ENCODE results near the gene RASA3.

RASA3 gene

DNA sequence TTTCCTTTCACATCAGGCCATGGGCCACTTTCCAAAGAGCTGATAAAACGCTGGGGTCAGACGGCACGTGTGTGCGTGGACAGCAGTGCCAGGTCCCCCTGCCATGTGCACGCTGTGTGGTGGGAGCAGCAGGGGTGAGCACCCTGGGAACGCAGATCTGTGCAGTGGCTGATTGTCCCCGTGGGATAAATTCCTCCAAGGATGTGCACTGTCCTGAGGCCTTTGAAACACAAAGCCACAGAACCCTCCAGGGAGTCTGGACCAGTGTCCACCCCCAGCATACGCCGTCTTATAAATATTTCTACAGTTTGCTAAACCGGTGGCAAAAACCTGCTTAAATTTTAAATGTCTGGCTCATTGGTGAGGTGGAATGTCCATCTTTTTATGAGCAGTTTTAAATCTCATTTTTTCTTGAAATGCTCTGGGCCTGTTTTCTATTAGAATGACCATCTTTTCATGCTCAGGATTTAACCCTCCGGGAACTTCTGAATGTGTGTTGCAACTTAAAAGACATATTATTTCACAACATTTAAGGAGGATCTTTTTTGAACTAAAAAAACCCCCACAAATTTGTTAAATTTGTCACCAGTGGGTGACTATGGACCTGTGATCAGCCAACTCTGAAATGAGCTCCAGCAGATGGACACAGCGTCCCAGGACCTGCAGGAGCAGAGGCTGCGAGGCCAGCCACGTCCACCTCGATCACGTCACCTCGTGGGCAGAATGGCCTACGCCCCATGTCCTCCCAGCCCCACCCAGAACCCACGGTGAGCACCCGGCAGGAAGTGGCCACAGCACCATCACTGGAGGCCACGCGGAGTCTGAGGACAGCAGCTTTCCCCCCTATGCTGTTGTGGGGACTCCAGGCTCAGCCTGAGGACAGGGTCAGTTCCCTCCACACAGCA, 68.6 kb downstream of the RASA3 start:
- no peak for DNase-seq

DNA sequence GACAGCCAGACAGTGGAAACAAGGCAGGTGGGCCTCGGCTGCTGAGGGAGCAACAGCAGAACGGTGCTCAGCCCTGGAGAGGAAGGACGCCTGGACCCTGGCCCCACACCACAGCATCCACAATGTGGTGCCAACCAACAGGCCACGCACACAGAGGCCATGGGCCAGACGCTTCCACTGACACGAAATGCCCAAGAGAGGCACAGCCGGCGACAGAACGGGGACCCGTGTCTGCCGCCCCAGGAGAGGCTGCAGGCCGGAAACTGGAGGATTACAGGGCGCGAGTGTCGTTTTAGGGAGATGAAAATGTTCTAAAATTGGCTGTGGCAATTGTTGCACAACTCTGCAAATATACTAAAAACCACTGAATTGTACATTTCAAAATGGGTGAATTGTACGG, 69.7 kb downstream of the RASA3 start:
- no peak for DNase-seq

DNA sequence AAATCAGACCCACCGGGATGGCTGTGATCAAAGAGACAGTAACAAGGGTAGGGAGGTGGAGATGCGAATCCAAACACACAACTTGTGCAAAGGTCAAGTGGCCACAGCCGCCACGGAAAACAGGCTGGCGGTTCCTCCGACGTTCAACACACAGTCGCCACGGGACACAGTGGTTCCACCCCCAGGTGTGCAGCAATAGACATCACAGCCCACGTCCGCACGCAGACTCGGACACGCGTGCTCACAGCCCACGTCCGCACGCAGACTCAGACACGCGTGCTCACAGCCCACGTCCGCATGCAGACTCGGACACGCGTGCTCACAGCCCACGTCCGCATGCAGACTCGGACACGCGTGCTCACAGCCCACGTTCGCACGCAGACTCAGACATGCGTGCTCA, 70.1 kb downstream of the RASA3 start:
- DNase-seq: no peak

DNA sequence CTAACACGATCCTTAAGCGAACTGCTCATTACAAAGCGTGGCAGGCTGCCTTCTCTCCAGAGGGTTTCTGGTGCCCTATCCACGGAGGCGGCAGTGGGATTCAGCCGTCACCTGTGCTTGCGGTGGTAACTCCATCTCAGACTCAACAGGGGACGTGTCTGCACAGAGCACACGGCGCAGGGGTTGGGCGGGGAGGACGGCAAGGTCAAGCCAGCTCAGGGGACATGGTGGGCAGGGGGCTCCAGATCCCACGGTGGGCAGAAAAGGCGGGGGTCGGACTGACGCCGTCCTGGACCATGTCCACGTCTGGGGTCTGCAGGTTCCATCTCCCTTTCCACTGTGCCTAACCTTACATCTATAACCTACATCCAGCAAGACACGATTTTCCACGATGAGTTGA, 70.7 kb downstream of the RASA3 start:
- no peak for DNase-seq

DNA sequence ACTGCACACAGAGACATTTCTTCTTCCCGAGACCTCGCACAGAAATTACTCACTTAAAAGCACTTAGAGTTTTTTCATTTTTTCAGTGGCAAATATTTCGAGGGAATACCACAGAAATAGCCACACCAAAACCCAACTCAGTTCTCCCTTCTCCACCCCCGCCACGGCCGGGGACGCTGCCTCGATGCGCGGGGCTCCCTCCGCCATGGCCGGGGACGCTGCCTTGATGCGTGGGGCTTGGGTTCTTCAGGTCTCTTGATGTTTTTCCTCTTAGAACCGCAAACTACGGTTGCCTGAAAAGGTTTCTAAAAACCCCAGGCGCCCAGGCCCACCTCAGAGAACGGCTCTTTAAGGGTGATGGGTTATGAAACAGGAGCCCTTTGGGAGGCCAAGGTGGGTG, 71.4 kb downstream of the RASA3 start:
- no peak for DNase-seq

DNA sequence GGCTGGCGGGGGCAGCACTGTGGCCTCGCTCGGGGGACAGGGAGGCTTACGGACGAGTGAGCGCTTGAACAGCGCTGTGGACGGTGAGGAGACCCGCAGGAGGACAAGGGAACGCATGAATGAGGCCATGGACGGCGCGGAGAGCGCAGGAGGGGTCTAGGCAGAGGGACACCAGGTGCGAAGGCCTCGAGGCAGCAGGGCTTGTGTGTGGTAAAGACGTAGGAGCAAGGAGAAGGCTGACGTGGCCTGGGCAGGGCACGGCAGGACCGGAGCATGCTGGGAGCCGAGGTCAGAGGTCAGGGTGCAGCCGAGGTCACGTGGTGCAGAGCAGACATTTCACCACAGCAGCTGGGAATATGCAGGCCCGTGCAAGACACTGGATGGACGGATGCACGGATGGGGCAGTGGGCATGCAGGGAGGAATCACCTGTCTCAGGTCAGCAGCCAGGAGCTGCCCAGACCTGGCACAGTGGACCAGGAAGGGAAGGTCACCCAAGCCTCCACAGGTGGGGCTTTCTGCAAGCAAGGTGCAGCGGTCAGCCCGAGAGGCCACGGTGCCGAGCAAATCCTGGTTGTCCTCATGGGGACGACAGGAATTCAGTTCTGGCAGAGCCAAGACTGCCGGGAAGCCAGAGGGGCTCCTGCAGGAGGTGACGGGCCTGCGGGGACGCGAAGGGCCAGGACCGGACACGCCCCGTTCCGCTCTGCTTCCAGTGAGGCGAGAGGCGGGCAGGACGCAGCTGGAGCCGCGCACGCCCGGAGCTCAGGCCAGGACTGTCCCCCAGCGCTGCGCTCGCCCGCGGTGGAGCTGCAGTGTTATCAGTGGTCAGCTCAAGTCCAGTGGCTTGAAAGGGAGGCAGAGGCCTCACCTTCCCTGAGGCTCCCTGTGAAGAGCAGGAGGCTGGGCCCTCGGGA, 72.2 kb downstream of the RASA3 start:
- no peak for DNase-seq

DNA sequence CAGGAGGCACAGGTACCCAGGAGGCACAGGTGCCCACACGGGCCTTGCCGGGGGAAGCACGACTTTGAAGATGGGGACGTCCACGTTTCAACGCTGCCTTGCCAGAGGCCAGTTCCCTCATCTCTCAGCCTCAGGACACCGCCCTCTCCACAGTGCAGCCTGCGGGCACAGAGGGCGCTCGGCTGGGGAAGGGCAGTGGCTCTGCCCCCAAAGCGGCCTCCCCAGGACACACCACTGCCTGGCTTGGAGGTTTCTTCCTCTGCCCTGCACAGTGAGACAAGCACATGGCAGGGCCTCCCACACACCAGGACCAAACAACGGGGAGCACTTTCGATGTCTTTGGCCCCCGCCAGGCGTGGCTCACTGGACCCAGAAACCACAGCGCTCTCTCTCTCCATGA, 73.0 kb downstream of the RASA3 start:
- no peak for DNase-seq

DNA sequence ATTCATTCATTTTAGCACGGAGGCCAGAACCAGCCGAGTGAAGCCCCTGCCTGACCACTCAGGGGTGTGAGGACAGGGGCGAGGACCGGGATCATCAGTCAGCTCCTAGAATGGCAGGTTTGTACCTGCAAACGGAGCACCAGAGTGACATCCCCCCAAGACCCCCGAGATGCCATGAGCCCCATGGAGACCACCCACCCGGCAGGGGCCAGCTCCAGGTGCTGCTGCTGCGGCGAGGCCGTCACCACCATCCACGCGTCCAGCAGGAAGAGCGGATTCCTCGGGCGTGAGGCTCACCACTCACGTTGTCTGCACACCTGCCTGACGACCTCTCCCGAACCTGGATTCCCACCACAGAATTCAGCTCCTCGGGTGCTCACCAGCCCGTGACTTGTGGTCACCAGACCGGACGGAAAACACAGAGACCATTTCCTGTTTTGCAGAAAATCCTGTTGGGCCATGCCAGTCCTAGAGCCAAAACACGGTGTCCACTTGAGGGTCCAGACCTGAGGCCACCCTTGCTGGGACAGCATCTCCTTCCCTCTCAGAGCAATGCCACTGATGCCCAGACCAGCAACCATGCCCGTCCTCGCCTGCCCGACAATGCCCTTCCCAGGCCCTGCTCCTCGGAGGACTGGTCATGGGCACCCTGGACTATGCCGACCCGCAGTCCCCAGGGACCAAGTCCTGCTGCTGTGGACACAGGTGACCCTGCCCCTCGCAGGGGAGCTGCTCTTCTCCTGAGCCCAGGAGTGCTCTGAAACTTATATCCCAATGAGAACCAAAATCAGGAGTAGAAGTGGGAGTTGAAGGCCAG, 74.2 kb downstream of the RASA3 start:
- DNase-seq: no peak

DNA sequence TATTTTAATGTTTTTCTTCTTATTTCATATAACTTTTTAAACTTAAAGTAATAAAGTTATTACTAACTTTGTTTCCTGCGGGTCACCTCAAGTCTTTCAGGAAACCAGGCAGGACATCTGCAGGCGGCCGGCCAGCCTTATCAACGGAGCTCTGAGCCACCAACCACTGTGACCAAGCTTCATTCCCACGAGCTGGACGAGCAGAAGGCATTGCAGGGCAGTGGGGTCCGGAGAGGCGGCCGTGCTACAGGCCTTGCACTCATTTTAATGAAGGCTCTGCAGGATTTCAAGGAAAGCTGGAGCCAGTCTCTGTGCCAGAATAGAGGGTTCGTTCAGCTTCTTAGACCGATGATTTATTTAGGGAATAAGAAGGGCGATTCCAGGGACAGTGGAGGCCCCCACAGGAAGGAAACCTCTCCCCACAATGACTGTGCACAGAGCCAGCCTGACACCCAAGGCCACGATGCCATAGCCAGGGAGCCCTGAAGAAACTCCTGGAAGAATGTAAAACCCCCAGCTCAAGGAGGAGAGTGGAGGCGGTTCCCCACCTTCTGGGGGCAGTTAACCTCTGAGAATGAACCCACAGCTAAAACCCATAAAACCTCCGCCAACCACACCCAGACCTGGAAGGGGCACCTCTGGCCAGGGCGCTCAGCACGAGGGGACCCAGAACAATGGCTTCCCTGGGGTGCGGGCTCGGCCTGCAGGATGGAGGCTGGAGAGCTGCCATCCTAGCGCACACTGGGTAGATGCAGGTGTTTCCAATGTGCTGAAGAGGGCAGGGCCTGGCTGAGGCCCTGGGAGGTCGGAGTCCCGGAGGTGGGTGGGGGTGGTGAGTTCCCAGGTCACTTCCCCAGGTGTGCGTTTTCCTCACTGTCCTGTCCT, 75.0 kb downstream of the RASA3 start:
- DNase-seq: no peak

DNA sequence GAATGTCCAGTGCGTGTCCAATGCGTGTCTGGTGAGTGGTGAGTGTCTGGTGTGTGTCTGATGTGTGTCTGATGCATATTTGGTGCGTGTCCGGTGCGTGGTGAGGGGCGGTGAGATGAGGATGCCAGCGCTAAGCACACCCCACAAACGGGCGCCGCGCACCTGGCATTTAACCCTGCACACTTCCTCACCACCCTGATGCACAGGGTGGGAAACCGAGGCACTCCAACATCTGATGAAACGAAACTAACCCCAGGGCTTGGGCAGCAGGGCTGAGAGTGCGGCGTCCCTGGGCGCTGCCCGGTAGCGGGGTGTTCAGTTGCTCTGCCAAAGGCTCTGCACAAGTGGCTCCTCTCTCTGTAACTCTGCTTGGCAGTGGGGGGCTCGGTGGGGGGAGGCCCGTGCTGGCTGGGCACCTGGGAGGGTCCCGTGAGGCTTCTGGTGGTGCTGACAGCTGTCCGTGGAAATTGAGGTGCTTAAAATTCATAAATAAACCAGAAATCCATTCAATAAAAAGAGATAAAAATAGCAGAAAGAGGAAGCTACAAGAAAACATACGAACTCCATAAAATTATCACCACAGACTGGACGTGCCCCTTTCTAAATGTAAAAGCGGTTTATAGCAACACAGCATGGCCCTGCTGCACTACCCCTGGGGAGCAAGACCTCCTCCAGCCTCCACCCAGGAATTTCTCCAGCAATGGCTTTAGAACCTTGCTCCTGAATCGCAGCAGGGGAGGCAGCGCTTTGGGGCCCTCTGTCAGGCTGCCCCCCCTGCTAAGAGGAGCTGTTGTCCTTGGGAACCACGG, 76.0 kb downstream of the RASA3 start:
- no peak for DNase-seq

DNA sequence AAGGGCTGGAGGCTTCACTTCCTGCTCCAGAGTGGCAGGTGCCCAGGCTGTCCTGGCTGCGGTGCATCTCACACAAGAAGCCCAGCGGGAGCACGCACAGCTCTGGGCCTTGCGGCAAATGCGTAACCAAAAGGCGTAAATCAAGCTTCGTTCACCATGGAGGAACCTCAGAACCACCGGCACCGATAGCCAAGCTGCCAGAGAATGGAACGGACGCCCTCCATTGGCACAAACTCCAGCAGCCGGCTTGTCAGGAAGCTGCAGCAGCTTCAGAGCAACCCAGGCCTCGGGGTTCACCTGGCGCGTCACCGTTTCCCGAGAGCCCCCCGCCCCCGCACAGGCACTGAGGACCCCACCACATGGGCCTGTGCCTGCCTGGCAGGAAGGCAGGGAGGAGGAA, 76.7 kb downstream of the RASA3 start:
- no peak for DNase-seq

DNA sequence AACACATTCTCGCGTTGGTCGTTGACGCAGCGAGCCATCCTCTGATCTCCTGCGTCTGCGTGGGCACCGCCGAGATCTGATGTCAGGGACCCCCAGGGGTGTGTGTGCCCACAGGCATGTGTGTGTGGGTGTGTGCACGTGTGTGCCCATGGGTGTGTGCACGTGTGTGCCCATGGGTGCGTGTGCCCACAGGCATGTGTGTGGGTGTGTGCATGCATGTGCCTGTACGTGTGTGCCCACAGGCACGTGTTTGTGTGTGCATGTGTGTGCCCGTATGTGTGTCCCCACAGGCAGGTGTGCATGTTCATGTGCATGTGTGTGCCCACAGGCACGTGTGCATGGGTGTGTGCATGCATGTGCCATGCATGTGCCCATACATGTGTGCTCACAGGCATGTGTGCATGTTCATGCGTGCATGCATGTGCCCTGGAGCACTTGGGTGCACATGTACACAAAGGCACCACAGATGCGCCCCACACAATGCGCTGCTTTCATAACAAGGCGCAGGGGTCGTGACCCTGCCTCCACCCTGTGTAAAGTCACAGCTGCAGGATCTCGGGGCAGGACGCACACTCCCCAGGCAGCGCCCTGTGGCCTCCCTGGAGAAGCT, 77.5 kb downstream of the RASA3 start:
- no peak for DNase-seq

DNA sequence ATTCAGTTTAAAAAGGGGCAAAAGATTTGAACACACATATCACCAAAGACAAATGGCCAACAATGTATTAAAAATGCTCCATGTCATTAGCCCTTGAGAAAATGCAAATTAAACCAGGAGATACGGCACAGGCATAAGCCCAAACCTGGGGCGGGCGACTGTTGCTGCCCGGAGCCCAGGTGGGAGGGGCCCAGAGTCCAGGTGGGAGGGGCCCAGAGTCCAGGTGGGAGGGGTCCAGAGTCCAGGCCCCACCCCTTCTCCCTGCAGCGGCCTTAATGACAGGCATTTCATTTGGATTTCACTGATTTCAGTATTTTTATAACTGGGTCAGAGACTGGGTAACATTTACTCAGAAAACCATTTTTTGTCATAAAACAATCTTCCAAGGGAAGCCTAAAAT, 78.2 kb downstream of the RASA3 start:
- no peak for DNase-seq

DNA sequence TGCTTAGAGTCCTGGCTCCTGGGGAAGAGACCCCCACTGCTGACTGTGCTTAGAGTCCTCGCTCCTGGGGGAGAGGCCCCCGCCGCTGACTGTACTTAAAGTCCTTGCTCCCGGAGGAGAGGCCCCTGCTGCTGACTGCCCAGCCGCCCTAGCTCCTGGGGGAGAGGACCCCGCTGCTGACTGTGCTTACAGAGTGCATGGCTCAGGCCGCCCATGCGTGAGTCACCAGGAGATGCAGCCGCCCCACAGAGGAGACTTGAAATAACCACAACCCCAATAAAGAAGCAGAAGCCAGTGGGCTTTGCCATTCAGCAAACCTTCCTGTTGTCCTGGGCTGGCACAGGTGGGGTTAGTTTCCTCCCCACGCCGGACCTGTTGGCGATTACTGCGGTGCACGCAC, 79.4 kb downstream of the RASA3 start:
- DNase-seq: no peak

DNA sequence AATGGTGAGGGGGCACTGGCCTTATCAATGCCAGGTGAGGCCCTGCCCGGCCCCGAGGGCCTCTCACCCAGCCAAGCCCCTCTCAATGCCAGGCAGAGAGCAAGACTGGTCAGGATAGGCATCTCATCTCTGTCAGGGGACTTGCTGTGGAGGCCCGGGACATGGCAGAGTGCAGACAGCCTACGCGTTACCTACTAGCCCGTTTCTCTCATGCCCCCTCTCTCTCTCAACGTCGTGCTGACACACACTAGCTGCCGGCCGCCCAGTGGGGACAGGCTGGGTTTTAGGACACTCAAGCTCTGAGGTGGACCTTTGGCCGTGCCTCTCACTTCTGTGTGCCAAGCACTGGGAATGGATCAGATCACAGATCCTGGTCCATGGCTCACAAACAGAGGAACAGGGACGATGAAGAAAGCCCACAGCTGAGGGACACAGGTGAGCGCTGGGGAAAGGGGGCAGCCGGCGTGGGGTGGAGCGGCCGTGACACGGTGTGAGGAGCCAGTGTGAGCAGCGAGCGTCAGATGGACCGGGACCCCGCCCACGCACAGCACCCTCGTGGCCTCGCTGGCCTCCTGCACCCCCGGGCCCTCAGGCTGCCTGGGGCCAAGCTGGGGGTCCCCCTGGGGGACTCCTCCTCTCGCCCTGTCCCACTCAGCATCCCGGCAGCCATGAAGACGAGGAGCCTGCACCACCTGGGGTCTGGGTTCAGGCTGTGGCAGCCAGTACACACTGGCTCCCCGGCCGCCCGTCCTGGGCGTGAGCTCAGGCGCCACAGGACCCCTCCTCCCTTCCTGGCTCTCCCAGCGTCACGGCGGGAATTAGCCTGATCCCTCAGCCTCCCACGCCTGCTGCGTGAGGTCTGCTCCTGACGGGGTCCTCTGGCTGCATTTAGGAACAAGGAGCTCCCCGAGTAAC, 81.6 kb downstream of the RASA3 start:
- DNase-seq: no peak

DNA sequence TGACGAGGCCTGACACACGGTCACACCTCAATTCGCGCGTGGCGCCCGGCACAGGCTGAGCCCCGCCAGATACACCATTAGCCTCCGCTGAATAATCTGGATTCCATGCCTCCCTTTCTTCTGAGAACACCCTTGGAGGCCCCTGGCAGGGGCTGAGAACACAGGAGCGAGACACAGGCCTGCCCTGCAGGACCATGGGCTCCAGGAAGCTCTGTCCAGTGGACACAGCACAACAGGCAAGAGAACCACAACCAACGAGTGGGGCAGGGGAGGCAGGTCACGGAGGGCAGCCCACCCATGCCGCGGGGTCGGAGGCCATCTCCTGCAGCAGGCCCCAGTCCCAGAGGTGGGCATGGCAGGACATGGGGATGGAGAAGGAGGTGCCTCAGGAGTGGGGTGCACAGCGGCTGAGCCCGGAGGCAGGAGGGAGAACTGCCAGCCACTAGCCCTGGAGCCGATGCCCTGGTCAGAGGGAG, 82.8 kb downstream of the RASA3 start:
- DNase-seq: no peak

DNA sequence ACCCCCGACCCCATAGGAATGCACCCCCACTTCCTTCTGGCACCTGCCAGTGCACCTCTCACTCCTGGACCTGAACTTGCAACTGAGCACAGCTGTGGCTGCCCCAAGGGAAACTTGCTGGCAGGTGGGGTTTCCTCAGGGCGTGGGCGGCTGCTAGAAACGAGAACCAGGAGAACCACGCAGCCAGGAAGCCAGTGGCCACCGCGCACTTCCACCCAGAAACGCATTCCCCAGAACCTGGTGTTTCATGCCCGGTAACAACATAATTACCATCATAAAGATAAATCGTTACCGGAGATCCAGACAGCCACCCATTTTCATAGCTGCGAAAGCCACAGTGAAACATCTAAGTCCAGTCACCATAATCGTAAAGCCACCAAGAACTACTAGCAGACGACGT, 83.4 kb downstream of the RASA3 start:
- no peak for DNase-seq

DNA sequence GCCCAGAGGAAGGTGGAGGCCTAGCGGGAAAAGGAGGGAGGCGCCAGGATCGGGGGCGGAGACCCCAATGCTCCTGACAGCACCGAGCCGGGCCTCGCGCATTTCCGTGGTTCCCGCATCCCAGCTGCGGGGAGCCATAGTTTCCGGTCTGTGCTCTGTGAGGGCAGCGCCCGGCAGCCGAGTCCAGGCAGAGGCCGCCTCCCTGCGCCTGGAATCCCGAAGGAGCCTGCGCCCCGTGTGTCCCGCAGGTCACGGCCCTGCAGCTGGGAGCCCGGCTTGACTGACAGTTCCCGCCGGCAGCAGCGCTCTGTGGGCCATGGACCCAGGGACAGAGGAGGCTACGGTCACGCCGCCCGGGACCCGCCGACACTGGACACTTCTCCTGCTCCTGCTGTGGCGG, 84.0 kb downstream of the RASA3 start:
- DNase-seq: no peak

DNA sequence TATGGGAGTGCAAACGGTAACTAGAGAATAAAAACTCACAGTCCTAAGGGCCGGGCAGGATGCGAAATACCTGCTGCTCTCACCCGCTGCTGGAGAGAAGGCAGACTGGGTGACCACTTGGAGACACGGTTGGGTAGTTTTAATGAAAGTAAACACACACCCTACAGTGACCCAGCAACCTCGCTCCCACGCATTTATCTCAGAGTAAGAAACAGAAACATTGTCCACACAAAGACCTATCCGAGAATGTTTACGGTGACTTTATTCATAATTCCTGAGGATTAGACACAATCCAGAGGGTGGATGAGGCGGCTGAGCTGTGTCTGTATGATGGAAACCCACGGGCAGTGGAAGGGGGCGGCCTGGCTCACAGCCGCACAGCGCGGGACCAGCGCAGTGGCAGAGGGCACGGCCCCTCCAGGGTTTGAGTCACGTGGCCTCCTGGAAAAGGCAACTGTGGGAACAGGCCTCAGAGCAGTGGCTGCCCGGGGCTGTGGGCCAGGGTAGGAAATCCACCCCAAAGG, 85.0 kb downstream of the RASA3 start:
- no peak for DNase-seq
